Measurements from ENCODE around the gene GPSM3. TPM values are rescaled to one million over a fixed set of nuclear protein-coding genes. Genes with fewer than 3 reads are reported as not detected.

The GPSM3 gene
- total and polyA plus RNA-seq, 4 donors: 2.3 to 8.0 (median 6.3) TPM

- H3K36me3 ChIP-seq (ENCODE audit: control insufficient read depth in 4 of 4, insufficient read depth in 3 of 4, low read depth in 1 of 4, low read length in 3 of 4): peaks cover 7 to 35% (median 12%) of the 10 kb centered on the region in 4 donors
- H3K9me3 ChIP-seq (ENCODE audit: control insufficient read depth in 4 of 4, low read length in 3 of 4): no peaks in the 10 kb centered on the region
- H3K9ac ChIP-seq (ENCODE audit: low read depth in 1 of 2, low read length in 2 of 2): no peak overlapping the region
- H3K27ac ChIP-seq (ENCODE audit: low read depth in 1 of 2, low read length in 2 of 2): no peak overlapping the region
- DNase-seq (ENCODE audit: low spot score): no peak
- TF ChIP-seq, protein P1, sequence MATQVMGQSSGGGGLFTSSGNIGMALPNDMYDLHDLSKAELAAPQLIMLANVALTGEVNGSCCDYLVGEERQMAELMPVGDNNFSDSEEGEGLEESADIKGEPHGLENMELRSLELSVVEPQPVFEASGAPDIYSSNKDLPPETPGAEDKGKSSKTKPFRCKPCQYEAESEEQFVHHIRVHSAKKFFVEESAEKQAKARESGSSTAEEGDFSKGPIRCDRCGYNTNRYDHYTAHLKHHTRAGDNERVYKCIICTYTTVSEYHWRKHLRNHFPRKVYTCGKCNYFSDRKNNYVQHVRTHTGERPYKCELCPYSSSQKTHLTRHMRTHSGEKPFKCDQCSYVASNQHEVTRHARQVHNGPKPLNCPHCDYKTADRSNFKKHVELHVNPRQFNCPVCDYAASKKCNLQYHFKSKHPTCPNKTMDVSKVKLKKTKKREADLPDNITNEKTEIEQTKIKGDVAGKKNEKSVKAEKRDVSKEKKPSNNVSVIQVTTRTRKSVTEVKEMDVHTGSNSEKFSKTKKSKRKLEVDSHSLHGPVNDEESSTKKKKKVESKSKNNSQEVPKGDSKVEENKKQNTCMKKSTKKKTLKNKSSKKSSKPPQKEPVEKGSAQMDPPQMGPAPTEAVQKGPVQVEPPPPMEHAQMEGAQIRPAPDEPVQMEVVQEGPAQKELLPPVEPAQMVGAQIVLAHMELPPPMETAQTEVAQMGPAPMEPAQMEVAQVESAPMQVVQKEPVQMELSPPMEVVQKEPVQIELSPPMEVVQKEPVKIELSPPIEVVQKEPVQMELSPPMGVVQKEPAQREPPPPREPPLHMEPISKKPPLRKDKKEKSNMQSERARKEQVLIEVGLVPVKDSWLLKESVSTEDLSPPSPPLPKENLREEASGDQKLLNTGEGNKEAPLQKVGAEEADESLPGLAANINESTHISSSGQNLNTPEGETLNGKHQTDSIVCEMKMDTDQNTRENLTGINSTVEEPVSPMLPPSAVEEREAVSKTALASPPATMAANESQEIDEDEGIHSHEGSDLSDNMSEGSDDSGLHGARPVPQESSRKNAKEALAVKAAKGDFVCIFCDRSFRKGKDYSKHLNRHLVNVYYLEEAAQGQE (IDR thresholded peaks at IDR 0.05): no peak
- no peak for TF ChIP-seq JUND (IDR thresholded peaks at IDR 0.05)
- H3K4me1 ChIP-seq (ENCODE audit: control insufficient read depth in 4 of 4, insufficient read depth in 4 of 4, low read length in 3 of 4): no peaks in the 10 kb centered on the region
- no peaks in the 10 kb centered on the region for H3K27me3 ChIP-seq (ENCODE audit: control insufficient read depth in 4 of 4, insufficient read depth in 4 of 4, low read length in 3 of 4)
- 92% methylated on average over 30 of the region's 30 CpGs for WGBS
- no peak overlapping the region for H3K4me3 ChIP-seq (ENCODE audit: low read depth in 1 of 3, low read length in 3 of 3)
Measured at GRCh38 chr6:32166411-32167061, 25.9 kb downstream of the GPSM3 start.

DNA sequence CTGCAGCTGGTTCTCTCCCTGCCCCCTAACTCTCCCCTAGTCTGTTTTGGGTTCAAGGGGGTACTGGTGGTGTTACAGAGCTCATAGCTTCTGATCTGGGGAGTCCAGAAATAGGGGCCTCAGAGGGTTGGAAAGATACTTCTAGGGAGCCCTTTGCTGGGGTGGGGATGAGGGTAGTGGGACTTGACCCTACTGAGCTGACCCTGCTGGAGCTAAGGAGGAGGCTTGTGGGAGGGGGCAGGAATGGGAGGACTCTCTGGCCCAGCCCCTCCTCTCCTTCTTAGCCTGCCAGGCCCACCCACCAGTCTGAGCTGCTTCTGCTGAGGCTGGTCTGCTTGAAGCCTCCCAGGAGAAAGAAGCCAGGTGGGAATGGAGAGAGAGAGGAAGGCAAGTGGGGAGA lies 28.1 kb downstream of the GPSM3 start, which contains the start of gene EGFL8:
Gene EGFL8 (plus strand): TSS at position 301 of the 400 bp plus-strand sequence. CDS start 1,571 bp downstream, outside the sequence.
- H3K27ac ChIP-seq (ENCODE audit: low read depth in 1 of 2, low read length in 2 of 2): no peak within 1 kb of the TSS
- no peaks in the 10 kb centered on the region for H3K4me1 ChIP-seq (ENCODE audit: control insufficient read depth in 4 of 4, insufficient read depth in 4 of 4, low read length in 3 of 4)
- DNase-seq (ENCODE audit: low spot score): no peak
- no peak for TF ChIP-seq RAD21 (IDR thresholded peaks at IDR 0.05)
- no peak for TF ChIP-seq EGR1 (IDR thresholded peaks at IDR 0.05; ENCODE audit: low read depth in 2 of 2)
- no peak for TF ChIP-seq JUND (IDR thresholded peaks at IDR 0.05)
- no peak for TF ChIP-seq HNF4A (conservative IDR thresholded peaks at IDR 0.05)
- TF ChIP-seq, protein P2, sequence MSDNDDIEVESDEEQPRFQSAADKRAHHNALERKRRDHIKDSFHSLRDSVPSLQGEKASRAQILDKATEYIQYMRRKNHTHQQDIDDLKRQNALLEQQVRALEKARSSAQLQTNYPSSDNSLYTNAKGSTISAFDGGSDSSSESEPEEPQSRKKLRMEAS (IDR thresholded peaks at IDR 0.05): no peak
- TF ChIP-seq CTCF (IDR thresholded peaks at IDR 0.05; ENCODE audit: low read depth, low read length, missing input control): no peak
- no peak for TF ChIP-seq FOXA1 (IDR thresholded peaks at IDR 0.05)
- no peak for TF ChIP-seq GABPA (IDR thresholded peaks at IDR 0.05 in 1 of 2, conservative IDR thresholded peaks at IDR 0.05 in 1 of 2)
- no peak for TF ChIP-seq HNF4G (IDR thresholded peaks at IDR 0.05)
- no peak for TF ChIP-seq SP1 (IDR thresholded peaks at IDR 0.05)
- no peak for TF ChIP-seq ZBTB33 (IDR thresholded peaks at IDR 0.05)
- TF ChIP-seq YY1 (IDR thresholded peaks at IDR 0.05): no peak
- TF ChIP-seq FOXA2 (IDR thresholded peaks at IDR 0.05): no peak
- TF ChIP-seq, protein P1 (IDR thresholded peaks at IDR 0.05): no peak
- no peak for TF ChIP-seq TAF1 (conservative IDR thresholded peaks at IDR 0.05)
- TF ChIP-seq, protein P3, sequence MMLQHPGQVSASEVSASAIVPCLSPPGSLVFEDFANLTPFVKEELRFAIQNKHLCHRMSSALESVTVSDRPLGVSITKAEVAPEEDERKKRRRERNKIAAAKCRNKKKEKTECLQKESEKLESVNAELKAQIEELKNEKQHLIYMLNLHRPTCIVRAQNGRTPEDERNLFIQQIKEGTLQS (IDR thresholded peaks at IDR 0.05): no peak
- TF ChIP-seq NR2F2 (IDR thresholded peaks at IDR 0.05): no peak
- TF ChIP-seq RXRA (IDR thresholded peaks at IDR 0.05): no peak
- H3K4me3 ChIP-seq (ENCODE audit: low read depth in 1 of 3, low read length in 3 of 3): no peak within 1 kb of the TSS
- no peaks in the 10 kb centered on the region for H3K27me3 ChIP-seq (ENCODE audit: control insufficient read depth in 4 of 4, insufficient read depth in 4 of 4, low read length in 3 of 4)
- peaks cover 2 to 17% (median 8%) of the 10 kb centered on the region in 4 donors for H3K36me3 ChIP-seq (ENCODE audit: control insufficient read depth in 4 of 4, insufficient read depth in 3 of 4, low read depth in 1 of 4, low read length in 3 of 4)
- H3K9me3 ChIP-seq (ENCODE audit: control insufficient read depth in 4 of 4, low read length in 3 of 4): no peaks in the 10 kb centered on the region
- H3K9ac ChIP-seq (ENCODE audit: low read depth in 1 of 2, low read length in 2 of 2): no peak within 1 kb of the TSS

All from liver (tissue), 9 donors.